DND-41 (cell line): Measurements from ENCODE around the gene SSX2IP.

Experiments used
- ATAC-seq: fragments of 200-7000 bp; cut with Tn5 transposase; 3 replicates; pipeline ENCODE4 v1.9.1; 2021; ENCODE audit warnings: low read depth; ENCODE audit not compliant: insufficient read depth
- DNase-seq: peaks from one replicate; pipeline ENCODE4 v3.0.0-alpha.2; 2020
- H2AFZ ChIP-seq: 2 replicates; pipeline ENCODE4 v1.6.0; 2012; ENCODE audit warnings: low read depth, low read length
- H3K27ac ChIP-seq: 2 replicates; pipeline ENCODE4 v1.5.1; 2012; ENCODE audit warnings: low read length, inconsistent platforms
- H3K27me3 ChIP-seq: fragments of 200-600 bp; sonication (generic); 2 replicates; pipeline ENCODE4 v1.6.0; 2012; ENCODE audit warnings: low read length, mild to moderate bottlenecking, inconsistent platforms; ENCODE audit not compliant: insufficient read depth, poor library complexity
- H3K36me3 ChIP-seq: 2 replicates; pipeline ENCODE4 v1.5.1; 2012; ENCODE audit warnings: low read length, inconsistent platforms; ENCODE audit not compliant: insufficient read depth
- H3K4me1 ChIP-seq: 2 replicates; pipeline ENCODE4 v1.5.1; 2012; ENCODE audit warnings: mild to moderate bottlenecking, low read length; ENCODE audit not compliant: insufficient read depth
- H3K4me2 ChIP-seq: 2 replicates; pipeline ENCODE4 v1.6.0; 2012; ENCODE audit warnings: mild to moderate bottlenecking, moderate library complexity, low read length, inconsistent platforms; ENCODE audit not compliant: insufficient read depth
- H3K4me3 ChIP-seq, 2 experiments: fragments of 200-600 bp in 1 of 2; shearing (Covaris generic) in 1 of 2; 2 replicates each; pipeline ENCODE4 v1.5.1; 2012 to 2016; ENCODE audit warnings: inconsistent platforms in 2 of 2, low read length in 2 of 2, mild to moderate bottlenecking in 2 of 2, low read depth in 1 of 2, moderate library complexity in 1 of 2
- H3K79me2 ChIP-seq: 2 replicates; pipeline ENCODE4 v1.6.0; 2012; ENCODE audit warnings: low read length, inconsistent platforms; ENCODE audit not compliant: insufficient read depth
- H3K9ac ChIP-seq: 2 replicates; pipeline ENCODE4 v1.6.0; 2012; ENCODE audit warnings: low read depth, mild to moderate bottlenecking, inconsistent platforms, low read length, moderate library complexity
- H3K9me3 ChIP-seq: 2 replicates; pipeline ENCODE4 v1.5.1; 2012; ENCODE audit warnings: low read length, moderate library complexity, mild to moderate bottlenecking, inconsistent platforms; ENCODE audit not compliant: insufficient read depth, severe bottlenecking
- H4K20me1 ChIP-seq: 2 replicates; pipeline ENCODE4 v1.6.0; 2012; ENCODE audit warnings: low read length; ENCODE audit not compliant: insufficient read depth
- EZH2 ChIP-seq: IDR thresholded peaks from 3 replicates; pipeline ENCODE4 v1.6.1; 2012; ENCODE audit warnings: borderline replicate concordance, low read depth, mild to moderate bottlenecking, moderate library complexity, low read length, inconsistent platforms; ENCODE audit not compliant: severe bottlenecking
- TF ChIP-seq, protein P1 (sequence below): IDR thresholded peaks from 2 replicates; pipeline ENCODE4 v1.5.1; 2012; ENCODE audit warnings: borderline replicate concordance, low read length, moderate library complexity, mild to moderate bottlenecking; ENCODE audit not compliant: poor library complexity, severe bottlenecking; ENCODE audit errors: extremely low read depth

SSX2IP gene, protein sequence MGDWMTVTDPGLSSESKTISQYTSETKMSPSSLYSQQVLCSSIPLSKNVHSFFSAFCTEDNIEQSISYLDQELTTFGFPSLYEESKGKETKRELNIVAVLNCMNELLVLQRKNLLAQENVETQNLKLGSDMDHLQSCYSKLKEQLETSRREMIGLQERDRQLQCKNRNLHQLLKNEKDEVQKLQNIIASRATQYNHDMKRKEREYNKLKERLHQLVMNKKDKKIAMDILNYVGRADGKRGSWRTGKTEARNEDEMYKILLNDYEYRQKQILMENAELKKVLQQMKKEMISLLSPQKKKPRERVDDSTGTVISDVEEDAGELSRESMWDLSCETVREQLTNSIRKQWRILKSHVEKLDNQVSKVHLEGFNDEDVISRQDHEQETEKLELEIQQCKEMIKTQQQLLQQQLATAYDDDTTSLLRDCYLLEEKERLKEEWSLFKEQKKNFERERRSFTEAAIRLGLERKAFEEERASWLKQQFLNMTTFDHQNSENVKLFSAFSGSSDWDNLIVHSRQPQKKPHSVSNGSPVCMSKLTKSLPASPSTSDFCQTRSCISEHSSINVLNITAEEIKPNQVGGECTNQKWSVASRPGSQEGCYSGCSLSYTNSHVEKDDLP

DNA sequence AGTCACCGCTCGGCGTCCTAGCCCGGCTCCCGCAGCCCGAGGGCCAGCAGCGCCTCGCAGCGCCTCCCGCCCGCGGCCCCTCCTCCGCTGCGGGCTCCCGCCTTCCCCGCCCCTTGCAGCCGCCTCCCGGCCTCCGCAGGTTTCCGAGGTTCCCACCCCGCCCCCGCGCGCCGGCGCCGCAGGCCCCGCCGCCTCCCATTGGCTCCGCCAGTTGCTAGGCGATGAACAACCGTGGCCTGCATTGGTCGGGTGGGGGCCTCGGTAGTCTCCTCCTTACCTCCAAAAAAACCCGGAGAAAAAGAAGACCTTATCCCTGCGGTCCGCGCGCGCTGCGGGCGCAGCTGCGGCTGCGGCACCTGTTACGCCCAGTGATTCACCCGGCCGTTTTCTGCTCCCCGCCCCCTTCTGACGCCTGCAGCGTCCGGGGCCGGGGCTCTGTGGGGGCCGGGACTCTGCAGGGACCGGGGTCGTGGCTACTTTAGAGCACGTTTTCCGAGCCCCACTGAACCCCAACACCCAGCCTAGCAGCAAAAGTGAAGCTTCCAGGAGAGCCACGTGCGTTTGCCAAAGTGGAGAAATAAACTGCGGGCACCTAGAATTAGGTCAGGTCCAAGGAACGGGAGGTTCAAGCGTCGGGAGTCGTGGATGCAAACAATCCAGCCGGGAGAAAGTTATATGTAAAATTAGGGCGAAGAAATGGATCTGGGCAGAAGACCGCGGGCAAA lies at the start of gene SSX2IP:
SSX2IP (minus strand) TSS at position 65 of the 725 bp plus-strand sequence. CDS start 19,242 bp downstream, outside the sequence.
- ATAC-seq (peak; percentile 85), DNase-seq (peak; percentile 99)
- Histone ChIP-seq H4K20me1 (no peaks in the 10 kb centered on the region), H3K79me2 (peaks cover 44% of the 10 kb centered on the region), H3K27me3 (no peaks in the 10 kb centered on the region), H3K36me3 (no peaks in the 10 kb centered on the region), H3K4me3 (peak within 1 kb of the TSS; percentile 70 to 73), H3K27ac (peak within 1 kb of the TSS; percentile 82), H3K9ac (peak within 1 kb of the TSS; percentile 67), H3K9me3 (no peaks in the 10 kb centered on the region), H2AFZ (peak within 1 kb of the TSS; percentile 80), H3K4me2 (peak within 1 kb of the TSS; percentile 69), H3K4me1 (peaks cover 58% of the 10 kb centered on the region)
- TF ChIP-seq EZH2 = no peak
- TF ChIP-seq, protein P1, sequence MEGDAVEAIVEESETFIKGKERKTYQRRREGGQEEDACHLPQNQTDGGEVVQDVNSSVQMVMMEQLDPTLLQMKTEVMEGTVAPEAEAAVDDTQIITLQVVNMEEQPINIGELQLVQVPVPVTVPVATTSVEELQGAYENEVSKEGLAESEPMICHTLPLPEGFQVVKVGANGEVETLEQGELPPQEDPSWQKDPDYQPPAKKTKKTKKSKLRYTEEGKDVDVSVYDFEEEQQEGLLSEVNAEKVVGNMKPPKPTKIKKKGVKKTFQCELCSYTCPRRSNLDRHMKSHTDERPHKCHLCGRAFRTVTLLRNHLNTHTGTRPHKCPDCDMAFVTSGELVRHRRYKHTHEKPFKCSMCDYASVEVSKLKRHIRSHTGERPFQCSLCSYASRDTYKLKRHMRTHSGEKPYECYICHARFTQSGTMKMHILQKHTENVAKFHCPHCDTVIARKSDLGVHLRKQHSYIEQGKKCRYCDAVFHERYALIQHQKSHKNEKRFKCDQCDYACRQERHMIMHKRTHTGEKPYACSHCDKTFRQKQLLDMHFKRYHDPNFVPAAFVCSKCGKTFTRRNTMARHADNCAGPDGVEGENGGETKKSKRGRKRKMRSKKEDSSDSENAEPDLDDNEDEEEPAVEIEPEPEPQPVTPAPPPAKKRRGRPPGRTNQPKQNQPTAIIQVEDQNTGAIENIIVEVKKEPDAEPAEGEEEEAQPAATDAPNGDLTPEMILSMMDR = no peak

DNA sequence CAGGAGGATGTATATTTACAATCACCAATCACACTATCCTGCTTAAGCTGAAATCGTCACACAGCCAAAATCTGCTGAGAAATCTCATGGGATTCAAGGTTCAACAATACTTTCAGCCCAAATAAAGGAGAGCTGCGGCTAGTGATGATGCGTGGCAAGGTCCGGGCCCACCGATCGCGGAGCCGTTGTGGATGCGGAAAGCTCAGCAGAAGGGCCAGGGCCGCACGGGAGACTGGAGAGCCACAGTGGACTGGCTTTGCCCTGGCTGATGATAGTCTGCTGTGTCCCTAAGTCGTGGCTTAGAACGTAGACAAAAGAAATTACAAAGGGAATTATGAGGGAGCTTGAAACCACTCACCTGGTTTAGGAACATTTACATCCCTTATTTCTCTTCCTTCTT lies 48.0 kb upstream of the SSX2IP start:
- Histone ChIP-seq H3K79me2 (no peaks in the 10 kb centered on the region), H3K27ac (no peak overlapping the region), H3K4me2 (no peak overlapping the region), H3K4me1 (no peaks in the 10 kb centered on the region), H3K9ac (no peak overlapping the region), H2AFZ (no peak overlapping the region), H3K4me3 (no peak overlapping the region), H3K36me3 (no peaks in the 10 kb centered on the region), H4K20me1 (no peaks in the 10 kb centered on the region), H3K27me3 (peaks cover 8% of the 10 kb centered on the region), H3K9me3 (no peaks in the 10 kb centered on the region)
- DNase-seq = no peak
- TF ChIP-seq EZH2 = no peak
- TF ChIP-seq, protein P1 = no peak
- no peak for ATAC-seq

DNA sequence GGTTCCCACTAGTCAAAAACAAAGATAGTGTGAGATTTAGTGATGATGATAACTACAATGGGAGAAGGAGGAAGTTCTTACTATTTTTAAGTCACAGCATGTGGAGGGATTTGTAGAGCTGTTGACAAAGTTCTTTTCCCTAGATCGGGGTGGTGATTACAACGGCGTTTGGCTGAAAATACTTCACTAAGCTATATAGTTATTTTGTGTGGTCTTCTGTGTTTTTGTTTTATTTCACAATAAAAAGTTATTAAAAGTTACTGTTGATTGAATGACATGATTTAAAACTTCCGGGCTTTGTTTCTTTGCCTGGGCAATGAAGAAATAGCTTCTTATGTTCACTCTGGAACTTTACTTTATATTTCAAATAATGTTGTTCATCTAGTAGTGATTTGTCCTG lies 47.3 kb upstream of the SSX2IP start:
- H3K27me3 ChIP-seq = peaks cover 8% of the 10 kb centered on the region
- no peak overlapping the region for H3K9ac ChIP-seq
- H4K20me1 ChIP-seq = no peaks in the 10 kb centered on the region
- H2AFZ ChIP-seq = no peak overlapping the region
- TF ChIP-seq, protein P1 = no peak
- TF ChIP-seq EZH2 = no peak
- H3K36me3 ChIP-seq = no peaks in the 10 kb centered on the region
- no peak overlapping the region for H3K4me2 ChIP-seq
- H3K4me1 ChIP-seq = no peaks in the 10 kb centered on the region
- DNase-seq = no peak
- H3K4me3 ChIP-seq = no peak overlapping the region
- H3K79me2 ChIP-seq = no peaks in the 10 kb centered on the region
- ATAC-seq = no peak
- no peaks in the 10 kb centered on the region for H3K9me3 ChIP-seq
- no peak overlapping the region for H3K27ac ChIP-seq
